CMK (cell line): ENCODE data around the gene CELF4.

Experiments
- DNase-seq: peaks from one replicate; pipeline ENCODE4 v3.0.0-alpha.2; 2010; ENCODE audit warnings: low read depth

CELF4 gene

GRCh38 chr18:37280701-37281393, 284.8 kb downstream of the CELF4 start:
- DNase-seq: no peak

GRCh38 chr18:37277804-37278203, 287.8 kb downstream of the CELF4 start:
- DNase-seq: no peak

GRCh38 chr18:37276111-37276890, 289.3 kb downstream of the CELF4 start:
- DNase-seq: no peak

- no peak for DNase-seq
Measured at GRCh38 chr18:37275237-37275741, 290.3 kb downstream of the CELF4 start.

GRCh38 chr18:37274309-37275236, 291.0 kb downstream of the CELF4 start:
- no peak for DNase-seq

GRCh38 chr18:37272841-37273240, 292.8 kb downstream of the CELF4 start:
- no peak for DNase-seq

- DNase-seq: no peak
Measured at GRCh38 chr18:37272226-37272625, 293.4 kb downstream of the CELF4 start.

GRCh38 chr18:37270666-37271052, 294.9 kb downstream of the CELF4 start:
- no peak for DNase-seq

GRCh38 chr18:37270038-37270665, 295.4 kb downstream of the CELF4 start:
- peak; percentile 8 for DNase-seq

- DNase-seq: no peak
Measured at GRCh38 chr18:37266290-37266689, 299.3 kb downstream of the CELF4 start.

GRCh38 chr18:37265382-37265781, 300.2 kb downstream of the CELF4 start:
- no peak for DNase-seq

- no peak for DNase-seq
Measured at GRCh38 chr18:37264956-37265355, 300.6 kb downstream of the CELF4 start.

- no peak for DNase-seq
Measured at GRCh38 chr18:37261988-37262387, 303.6 kb downstream of the CELF4 start.

- no peak for DNase-seq
Measured at GRCh38 chr18:37261246-37261840, 304.3 kb downstream of the CELF4 start.

- no peak for DNase-seq
Measured at GRCh38 chr18:37260367-37261093, 305.1 kb downstream of the CELF4 start.

- no peak for DNase-seq
Measured at GRCh38 chr18:37259711-37260110, 305.9 kb downstream of the CELF4 start.

GRCh38 chr18:37258819-37259218, 306.8 kb downstream of the CELF4 start:
- DNase-seq: no peak

- no peak for DNase-seq
Measured at GRCh38 chr18:37258131-37258530, 307.5 kb downstream of the CELF4 start.

GRCh38 chr18:37254973-37255372, 310.6 kb downstream of the CELF4 start:
- no peak for DNase-seq

- no peak for DNase-seq
Measured at GRCh38 chr18:37254236-37254754, 311.3 kb downstream of the CELF4 start.
